Measurements from ENCODE around the gene DMD.
"Not testable (repeated sequence)": the region's sequence is repeated elsewhere in the genome, so short reads cannot be mapped to it uniquely, and the experiment has no call there.

Gene DMD

DNA sequence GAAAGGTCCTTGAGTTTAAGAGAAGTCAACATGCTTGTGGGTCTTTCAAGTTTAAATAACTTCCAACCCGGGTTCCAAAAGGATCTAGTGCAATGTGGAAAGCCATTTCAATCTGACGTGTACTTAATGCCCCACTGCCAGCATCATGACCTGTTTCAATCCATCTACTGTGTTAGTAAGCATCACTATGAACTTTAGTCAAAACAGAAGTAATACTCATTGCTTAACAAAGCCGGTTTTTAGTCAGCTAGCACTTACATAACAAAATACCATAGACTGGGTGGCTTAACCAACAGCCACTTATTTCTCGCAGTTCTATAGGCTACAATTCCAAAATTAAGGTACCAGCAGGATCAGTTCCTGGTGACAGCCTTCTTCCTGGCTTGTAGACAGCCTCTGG lies 677.5 kb downstream of the DMD start:
- TF ChIP-seq CTCF (IDR thresholded peaks at IDR 0.05; ENCODE audit: control insufficient read depth, insufficient read depth, low read depth, low read length, missing control alignments), result no peak
- no peak for DNase-seq (ENCODE audit: low read depth)
- H3K4me3 ChIP-seq (ENCODE audit: control insufficient read depth, low read depth, low read length), result no peak overlapping the region

GRCh38 chrX:32532262-32532661 lies 679.1 kb downstream of the DMD start:
- no peak overlapping the region for H3K4me3 ChIP-seq (ENCODE audit: control insufficient read depth, low read depth, low read length)
- no peak for DNase-seq (ENCODE audit: low read depth)
- no peak for TF ChIP-seq CTCF (IDR thresholded peaks at IDR 0.05; ENCODE audit: control insufficient read depth, insufficient read depth, low read depth, low read length, missing control alignments)

DNA sequence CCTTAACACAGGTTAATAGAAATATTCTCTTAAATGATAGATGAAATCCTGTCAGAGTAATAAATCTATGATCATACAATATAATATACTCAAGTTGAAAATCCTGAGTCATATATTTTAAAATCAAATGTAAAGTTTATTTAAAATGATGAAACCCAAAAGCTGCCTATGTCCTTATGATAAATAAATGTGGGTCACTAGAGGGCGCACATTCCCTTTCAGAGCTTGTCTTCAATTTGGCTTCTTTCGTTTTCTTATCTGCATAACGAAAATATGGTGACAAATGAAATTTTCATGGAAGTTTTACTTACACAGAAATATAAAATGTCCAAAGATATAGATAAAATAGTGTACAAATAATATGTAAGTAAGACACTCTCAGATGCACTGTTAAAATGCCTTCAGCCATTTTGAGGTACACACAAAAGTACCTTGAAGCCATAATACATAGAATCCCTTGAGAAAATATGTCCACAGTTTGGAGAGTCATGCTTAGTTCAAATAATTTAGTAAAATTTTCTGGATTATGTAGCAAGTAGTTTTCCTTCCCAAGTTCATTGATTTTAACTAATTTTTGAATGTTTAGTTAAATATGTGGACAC lies 680.4 kb downstream of the DMD start:
- no peak for DNase-seq (ENCODE audit: low read depth)
- no peak overlapping the region for H3K4me3 ChIP-seq (ENCODE audit: control insufficient read depth, low read depth, low read length)
- peak; percentile 48 for TF ChIP-seq CTCF (IDR thresholded peaks at IDR 0.05; ENCODE audit: control insufficient read depth, insufficient read depth, low read depth, low read length, missing control alignments)

- DNase-seq (ENCODE audit: low read depth); H3K4me3 ChIP-seq (ENCODE audit: control insufficient read depth, low read depth, low read length): not testable (repeated sequence)
Measured at GRCh38 chrX:32528451-32528850, 682.9 kb downstream of the DMD start.

DNA sequence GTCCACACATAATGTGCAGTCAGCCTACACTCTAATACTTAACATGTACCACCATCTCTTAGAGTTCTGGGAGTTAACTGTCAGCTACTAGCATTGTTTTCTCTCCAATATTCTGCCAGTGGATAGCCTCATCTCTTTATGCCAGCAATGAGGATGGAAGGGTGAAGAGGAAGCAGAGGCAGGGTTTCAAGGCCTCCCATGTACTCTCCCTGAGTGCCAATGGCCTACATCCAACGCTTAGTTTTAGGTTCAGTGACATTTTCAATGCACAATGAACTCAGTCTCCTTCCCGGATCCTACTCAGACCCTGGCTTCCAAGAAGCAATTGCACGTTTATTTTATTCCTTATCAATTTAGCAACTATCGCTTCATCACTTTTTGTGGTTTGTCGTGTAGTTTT lies 686.1 kb downstream of the DMD start:
- H3K4me3 ChIP-seq (ENCODE audit: control insufficient read depth, low read depth, low read length), result no peak overlapping the region
- no peak for DNase-seq (ENCODE audit: low read depth)
- TF ChIP-seq CTCF (IDR thresholded peaks at IDR 0.05; ENCODE audit: control insufficient read depth, insufficient read depth, low read depth, low read length, missing control alignments), result no peak

- no peak overlapping the region for H3K4me3 ChIP-seq (ENCODE audit: control insufficient read depth, low read depth, low read length)
- no peak for DNase-seq (ENCODE audit: low read depth)
- TF ChIP-seq CTCF (IDR thresholded peaks at IDR 0.05; ENCODE audit: control insufficient read depth, insufficient read depth, low read depth, low read length, missing control alignments), result no peak
Measured at GRCh38 chrX:32524385-32524784, 687.0 kb downstream of the DMD start.

- no peak for DNase-seq (ENCODE audit: low read depth)
- no peak overlapping the region for H3K4me3 ChIP-seq (ENCODE audit: control insufficient read depth, low read depth, low read length)
- no peak for TF ChIP-seq CTCF (IDR thresholded peaks at IDR 0.05; ENCODE audit: control insufficient read depth, insufficient read depth, low read depth, low read length, missing control alignments)
Measured at GRCh38 chrX:32520789-32521188, 690.6 kb downstream of the DMD start.
